GM19023 (cell line): ENCODE data around the gene RB1.
"Not testable (repeated sequence)": the region's sequence is repeated elsewhere in the genome, so short reads cannot be mapped to it uniquely, and the experiment has no call there.

Source experiments
- ATAC-seq: cut with Tn5 transposase; IDR thresholded peaks from one replicate; pipeline ENCODE4 v1.9.1; 2021; ENCODE audit warnings: mild to moderate bottlenecking, moderate library complexity; ENCODE audit not compliant: unreplicated experiment

Gene RB1

DNA sequence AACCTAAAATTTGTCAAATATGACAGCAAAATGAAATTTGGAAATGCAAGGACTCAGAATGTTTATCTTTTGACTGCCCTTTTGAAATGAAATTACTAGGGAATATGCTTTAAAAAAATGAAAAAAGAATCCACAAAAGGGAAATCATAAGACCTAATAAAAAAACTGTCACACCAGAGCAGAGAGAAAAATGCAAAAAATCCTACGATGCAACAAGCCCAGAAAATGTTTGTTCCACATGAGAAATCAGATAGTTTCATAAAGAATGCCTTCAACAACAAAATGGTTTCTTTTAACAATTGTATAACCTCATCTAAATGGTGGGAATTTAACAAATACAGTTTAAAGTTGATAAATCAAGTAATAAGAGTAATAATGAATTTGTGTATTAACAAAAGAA lies 101.4 kb downstream of the RB1 start:
- ATAC-seq: no peak

DNA sequence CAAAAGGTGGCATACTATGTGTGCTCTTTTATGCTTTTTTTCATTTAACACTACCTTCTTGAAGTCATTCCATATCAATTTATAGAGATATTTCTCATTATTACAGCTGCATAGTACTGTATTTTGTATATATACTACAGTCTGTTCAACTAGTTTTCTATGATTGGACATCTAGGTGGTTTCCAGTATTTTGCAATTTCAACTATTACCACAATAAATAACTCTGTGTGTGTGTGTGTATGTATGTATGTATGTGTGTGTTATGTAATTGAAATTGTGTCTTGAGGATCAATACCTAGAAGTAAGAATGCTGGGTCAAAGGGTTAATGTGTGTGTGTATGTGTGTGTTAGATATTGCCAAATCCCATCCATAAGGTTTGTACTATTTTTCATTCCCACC lies 102.3 kb downstream of the RB1 start:
- no peak for ATAC-seq

DNA sequence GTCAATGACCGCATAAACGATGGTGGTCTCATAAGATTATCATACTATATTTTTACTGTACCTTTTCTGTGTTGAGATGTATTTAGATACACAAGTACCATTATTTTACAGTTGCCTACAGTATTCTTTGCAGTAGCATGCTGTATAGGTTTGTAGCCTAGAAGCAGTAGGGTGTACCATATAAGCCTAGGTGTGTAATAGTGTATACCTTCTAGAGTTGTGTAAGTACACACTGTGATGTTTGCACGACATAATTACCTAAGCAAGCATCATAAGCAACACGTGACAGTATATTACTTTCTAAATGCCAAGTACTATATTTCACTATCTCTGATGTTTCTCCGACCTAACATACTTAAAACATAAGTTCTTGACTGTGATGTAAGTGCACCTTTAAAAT lies 106.6 kb downstream of the RB1 start:
- ATAC-seq: no peak

GRCh38 chr13:48411147-48411794 lies 107.7 kb downstream of the RB1 start:
- ATAC-seq: no peak

- ATAC-seq: no peak
Measured at GRCh38 chr13:48411841-48412531, 108.4 kb downstream of the RB1 start.

- no peak for ATAC-seq
Measured at GRCh38 chr13:48412881-48413351, 109.4 kb downstream of the RB1 start, which contains the start of gene LPAR6. Gene LPAR6, minus strand, starts transcription at chr13:48413113. Its CDS starts 690 bp downstream, at chr13:48412423.

DNA sequence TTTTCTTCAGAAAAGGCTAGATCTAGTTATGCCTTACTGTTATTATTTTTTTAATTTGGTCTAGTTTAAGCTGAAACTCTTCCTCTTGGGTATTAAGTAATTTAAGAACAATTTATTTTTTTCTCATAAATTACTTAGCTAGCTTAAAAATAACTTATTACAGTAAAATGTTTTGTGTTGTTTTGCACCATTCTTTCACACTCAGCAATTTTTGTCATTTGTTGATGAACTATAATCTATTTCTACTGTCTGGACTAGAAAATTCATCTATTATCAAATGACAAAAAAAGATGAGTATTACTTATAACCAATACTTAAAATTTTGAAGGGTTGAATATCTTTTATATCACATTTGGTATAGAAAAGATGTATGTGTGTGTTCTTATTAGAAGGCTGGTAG lies 111.0 kb downstream of the RB1 start:
- ATAC-seq: no peak

- no peak for ATAC-seq
Measured at GRCh38 chr13:48415516-48415915, 112.0 kb downstream of the RB1 start.

DNA sequence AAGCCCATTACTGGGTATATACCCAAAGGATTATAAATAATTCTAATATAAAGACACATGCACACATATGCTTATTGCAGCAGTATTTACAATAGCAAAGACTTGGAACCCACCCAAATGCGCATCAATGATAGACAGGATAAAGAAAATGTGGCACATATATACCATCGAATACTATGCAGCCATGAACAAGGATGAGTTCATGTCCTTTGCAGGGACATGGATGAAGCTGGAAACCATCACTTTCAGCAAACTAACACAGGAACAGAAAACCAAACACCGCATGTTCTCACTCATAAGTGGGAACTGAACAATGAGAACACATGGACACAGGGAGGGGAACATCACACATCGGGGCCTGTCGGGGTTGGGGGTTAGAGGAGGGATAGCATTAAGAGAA lies 118.5 kb downstream of the RB1 start:
- ATAC-seq: not testable (repeated sequence)

DNA sequence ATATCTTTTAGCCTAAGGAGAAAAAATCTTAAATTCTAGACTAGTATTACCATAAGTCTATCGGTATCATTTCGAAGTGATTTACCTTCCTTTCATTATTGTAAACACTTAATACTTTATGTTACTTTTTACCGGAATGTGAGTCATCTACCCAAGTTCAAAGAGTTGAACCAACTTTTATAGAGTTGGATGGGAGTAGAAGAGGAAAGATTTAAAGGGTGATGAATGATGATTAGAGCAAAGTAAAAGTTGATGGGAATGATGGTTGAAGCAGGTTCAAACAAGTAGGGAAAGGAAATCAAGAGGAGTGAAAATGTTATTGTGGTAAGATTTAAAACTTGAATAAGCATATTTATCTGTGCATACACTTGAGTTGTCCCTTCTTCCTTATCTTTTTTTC lies 120.7 kb downstream of the RB1 start:
- ATAC-seq: no peak

DNA sequence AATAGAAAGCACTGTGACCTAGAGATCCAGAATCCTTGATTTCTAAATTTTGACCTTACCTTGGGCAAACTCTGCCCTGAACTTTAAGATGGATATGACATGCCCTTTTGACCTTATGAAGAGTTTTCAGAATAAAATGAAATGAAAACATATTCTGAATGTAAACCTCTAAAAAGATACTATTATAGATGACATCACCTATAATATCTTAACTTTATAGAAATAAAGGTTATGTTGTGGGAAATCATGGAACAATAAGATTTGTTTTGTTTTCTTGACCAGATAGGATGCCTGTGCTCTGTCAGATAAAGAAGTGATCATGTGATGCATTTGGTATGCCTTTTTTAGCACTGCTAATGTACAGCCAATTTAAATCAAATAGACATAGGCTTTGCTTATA lies 122.5 kb downstream of the RB1 start:
- ATAC-seq: no peak

DNA sequence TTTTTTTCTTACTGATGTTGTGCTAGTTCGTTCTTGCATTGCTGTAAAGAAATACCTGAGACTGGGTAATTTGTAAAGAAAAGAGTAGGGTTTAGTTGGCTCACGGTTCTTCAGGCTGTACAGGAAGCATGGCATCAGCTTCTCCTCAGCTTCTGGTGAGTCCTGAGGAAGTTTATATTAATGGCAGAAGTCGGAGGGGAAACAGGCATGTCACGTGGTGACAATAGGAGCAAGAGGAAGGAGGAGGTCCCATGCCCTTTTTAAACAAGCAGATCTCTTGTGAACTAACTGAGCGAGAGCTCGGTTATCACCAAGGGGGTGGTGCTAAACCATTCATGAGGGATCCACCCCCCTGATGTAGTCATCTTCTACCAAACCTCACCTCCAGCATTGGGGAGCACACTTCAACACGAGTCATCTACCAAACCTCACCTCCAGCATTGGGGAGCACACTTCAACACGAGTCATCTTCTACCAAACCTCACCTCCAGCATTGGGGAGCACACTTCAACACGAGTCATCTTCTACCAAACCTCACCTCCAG lies 123.3 kb downstream of the RB1 start:
- ATAC-seq: not testable (repeated sequence)

DNA sequence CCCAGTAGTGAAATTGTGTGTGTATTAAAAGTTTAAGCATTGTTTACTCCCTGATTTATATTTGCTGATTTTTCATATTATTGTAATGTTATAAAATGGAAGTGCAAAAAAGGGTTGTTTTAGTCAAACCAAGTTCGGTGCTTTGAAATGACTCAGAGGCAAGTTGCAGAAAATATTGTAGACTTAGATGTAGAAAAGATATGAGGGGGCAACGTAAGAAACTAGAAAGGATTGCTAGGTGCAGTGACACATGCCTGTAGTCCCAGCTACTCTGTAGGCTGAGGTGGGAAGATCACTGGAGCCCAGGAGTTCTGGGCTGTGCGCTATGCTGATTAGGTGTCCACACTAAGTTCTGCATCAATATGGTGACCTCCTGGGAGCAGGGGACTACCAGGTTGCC lies 125.5 kb downstream of the RB1 start:
- ATAC-seq: no peak

- no peak for ATAC-seq
Measured at GRCh38 chr13:48429886-48430285, 126.3 kb downstream of the RB1 start.

- ATAC-seq: no peak
Measured at GRCh38 chr13:48431431-48431830, 127.9 kb downstream of the RB1 start.

- ATAC-seq: no peak
Measured at GRCh38 chr13:48431987-48432615, 128.6 kb downstream of the RB1 start.

DNA sequence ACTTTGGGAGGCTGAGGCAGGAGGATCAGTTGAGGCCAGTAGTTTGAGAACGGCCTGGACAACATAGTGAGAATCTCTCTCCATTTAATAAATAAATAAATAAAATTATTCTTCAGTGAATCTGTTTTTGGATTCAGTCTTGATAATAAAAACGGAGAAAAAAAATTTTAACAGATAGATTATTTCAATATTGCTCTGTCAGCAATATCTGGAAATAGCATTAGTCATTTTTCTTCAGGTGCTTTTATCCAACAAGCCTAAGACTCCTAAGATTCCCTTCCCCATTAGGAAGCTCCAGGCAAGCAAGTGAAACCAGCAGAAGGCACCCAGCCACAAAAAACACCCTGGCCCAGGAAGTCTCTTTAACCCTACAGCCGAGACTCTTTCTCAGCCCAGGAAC lies 130.6 kb downstream of the RB1 start:
- no peak for ATAC-seq

DNA sequence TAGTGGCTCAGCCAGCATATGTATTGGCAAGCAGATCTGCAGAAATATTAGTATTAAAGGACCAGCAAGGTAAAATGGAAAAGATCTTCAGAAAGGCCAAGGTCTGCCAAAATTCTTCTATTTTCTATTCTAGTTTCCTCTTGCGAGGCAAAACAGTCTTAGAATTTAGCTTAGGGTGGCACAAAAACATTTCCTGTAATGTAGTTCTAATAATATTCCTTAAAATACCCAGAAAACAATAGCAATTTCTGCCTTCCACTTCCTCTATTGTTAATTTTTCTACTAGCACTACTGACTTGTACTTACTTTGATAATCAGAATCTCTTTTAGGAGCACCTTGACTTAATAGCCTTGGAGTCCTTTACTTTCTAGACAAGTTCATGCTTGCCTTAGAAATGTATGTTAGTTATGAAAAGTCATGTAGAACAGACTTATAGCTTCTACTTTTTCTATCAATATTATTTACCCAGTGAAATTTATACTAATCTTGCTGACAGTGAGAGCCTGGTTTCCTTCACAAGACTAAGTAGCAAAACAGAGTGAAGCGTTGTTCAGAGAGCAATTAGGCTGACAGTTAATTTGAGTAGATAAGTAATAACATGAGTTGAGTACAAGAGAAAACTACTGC lies 133.2 kb downstream of the RB1 start:
- no peak for ATAC-seq

DNA sequence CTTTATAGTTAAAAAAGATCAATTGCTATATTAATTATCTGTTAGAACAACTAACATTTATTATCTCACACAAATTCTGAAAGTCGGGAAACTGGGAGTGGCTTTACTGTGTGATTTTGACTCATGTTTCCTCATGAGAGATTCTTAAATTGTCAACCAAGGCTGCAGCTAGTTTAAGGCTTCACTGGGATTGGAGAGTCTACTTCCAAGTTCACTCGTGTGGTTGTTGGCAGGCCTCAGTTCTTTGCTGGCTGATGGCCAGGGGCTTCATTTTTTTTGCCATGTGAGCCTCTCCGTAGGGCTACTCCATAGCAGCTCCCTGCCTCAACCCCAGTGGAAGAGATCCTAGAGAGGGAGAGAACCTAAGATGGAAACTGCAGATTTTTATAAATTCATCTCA lies 133.8 kb downstream of the RB1 start:
- ATAC-seq: no peak

- ATAC-seq: no peak
Measured at GRCh38 chr13:48443442-48444208, 140.1 kb downstream of the RB1 start.

DNA sequence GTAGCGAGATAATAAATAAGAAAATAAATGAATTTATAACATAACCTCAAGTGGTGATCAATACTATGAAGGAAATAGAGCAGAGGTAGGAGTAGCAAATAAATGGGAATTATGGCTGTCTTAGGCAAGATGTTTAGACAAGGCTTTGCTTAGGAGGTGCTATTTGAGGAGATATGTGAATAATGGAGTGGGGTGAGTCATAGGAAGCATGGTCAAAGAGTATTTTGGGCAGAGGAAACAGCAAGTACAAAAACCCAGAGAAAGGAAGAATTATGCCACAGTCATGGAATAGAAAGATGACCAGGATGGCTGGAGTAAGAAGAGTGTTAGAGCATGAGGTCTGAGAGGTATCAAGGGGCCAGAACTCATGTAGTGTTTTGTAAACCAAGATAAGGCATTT lies 142.9 kb downstream of the RB1 start:
- no peak for ATAC-seq
